GM19372 (cell line): ENCODE measurements around the gene RIIAD1.
A peak's percentile ranks its signal among the peaks of the same experiment; 100 is the strongest.
"Not testable (repeated sequence)": the region's sequence is repeated elsewhere in the genome, so short reads cannot be mapped to it uniquely, and the experiment has no call there.

ENCODE experiments used
- ATAC-seq: cut with Tn5 transposase; IDR thresholded peaks from one replicate; pipeline ENCODE4 v1.9.1; 2021; ENCODE audit warnings: mild to moderate bottlenecking, low read depth, moderate library complexity; ENCODE audit not compliant: unreplicated experiment

RIIAD1 gene

GRCh38 chr1:151729966-151730291 is 8.6 kb downstream of the RIIAD1 start:
- ATAC-seq: no peak

- ATAC-seq: no peak
Measured at GRCh38 chr1:151733126-151733525, 11.8 kb downstream of the RIIAD1 start.

GRCh38 chr1:151733995-151734394 is 12.7 kb downstream of the RIIAD1 start:
- ATAC-seq: not testable (repeated sequence)

GRCh38 chr1:151737026-151737425 is 15.7 kb downstream of the RIIAD1 start:
- ATAC-seq: no peak

GRCh38 chr1:151737479-151737878 is 16.2 kb downstream of the RIIAD1 start:
- no peak for ATAC-seq

GRCh38 chr1:151739590-151740355 is 18.5 kb downstream of the RIIAD1 start:
- no peak for ATAC-seq

- no peak for ATAC-seq
Measured at GRCh38 chr1:151741516-151741915, 20.2 kb downstream of the RIIAD1 start.

- ATAC-seq: no peak
Measured at GRCh38 chr1:151756291-151756690, 35.0 kb downstream of the RIIAD1 start.

GRCh38 chr1:151759241-151759640 is 37.9 kb downstream of the RIIAD1 start:
- no peak for ATAC-seq

- ATAC-seq: no peak
Measured at GRCh38 chr1:151760597-151761385, 39.5 kb downstream of the RIIAD1 start.

- ATAC-seq: peak; percentile 97
Measured at GRCh38 chr1:151762941-151763921, 41.9 kb downstream of the RIIAD1 start, which contains the start of gene MRPL9. Gene MRPL9, minus strand, starts transcription at chr1:151763496. Its CDS starts 17 bp downstream, at chr1:151763479.

GRCh38 chr1:151763990-151764389 is 42.7 kb downstream of the RIIAD1 start:
- ATAC-seq: no peak

GRCh38 chr1:151768351-151769066 is 47.2 kb downstream of the RIIAD1 start:
- not testable (repeated sequence) for ATAC-seq

GRCh38 chr1:151769270-151769669 is 47.9 kb downstream of the RIIAD1 start:
- not testable (repeated sequence) for ATAC-seq

- no peak for ATAC-seq
Measured at GRCh38 chr1:151773702-151774101, 52.4 kb downstream of the RIIAD1 start.

GRCh38 chr1:151774256-151774922 is 53.1 kb downstream of the RIIAD1 start:
- ATAC-seq: no peak

- ATAC-seq: no peak
Measured at GRCh38 chr1:151775894-151776664, 54.8 kb downstream of the RIIAD1 start.

- ATAC-seq: no peak
Measured at GRCh38 chr1:151776665-151777062, 55.3 kb downstream of the RIIAD1 start.

GRCh38 chr1:151777317-151777716 is 56.0 kb downstream of the RIIAD1 start:
- ATAC-seq: no peak
